ENCODE measurements around the gene CACNA1S.

CACNA1S gene

GRCh38 chr1:201004154-201004553 is 108.1 kb downstream of the CACNA1S start:
- TF ChIP-seq CTCF (IDR thresholded peaks at IDR 0.05; ENCODE audit: borderline replicate concordance, insufficient read depth, low read depth, low read length) = no peak
- no peak overlapping the region for H3K4me3 ChIP-seq (ENCODE audit: low read depth, low read length)

- TF ChIP-seq CTCF (IDR thresholded peaks at IDR 0.05; ENCODE audit: borderline replicate concordance, insufficient read depth, low read depth, low read length) = no peak
- H3K4me3 ChIP-seq (ENCODE audit: low read depth, low read length) = no peak overlapping the region
Observed at GRCh38 chr1:201002510-201002909, 109.7 kb downstream of the CACNA1S start.

- TF ChIP-seq CTCF (IDR thresholded peaks at IDR 0.05; ENCODE audit: borderline replicate concordance, insufficient read depth, low read depth, low read length) = no peak
- H3K4me3 ChIP-seq (ENCODE audit: low read depth, low read length) = no peak overlapping the region
Observed at GRCh38 chr1:201001962-201002361, 110.3 kb downstream of the CACNA1S start.

- no peak for TF ChIP-seq CTCF (IDR thresholded peaks at IDR 0.05; ENCODE audit: borderline replicate concordance, insufficient read depth, low read depth, low read length)
- no peak overlapping the region for H3K4me3 ChIP-seq (ENCODE audit: low read depth, low read length)
Observed at GRCh38 chr1:201000391-201000790, 111.8 kb downstream of the CACNA1S start.

- no peak for TF ChIP-seq CTCF (IDR thresholded peaks at IDR 0.05; ENCODE audit: borderline replicate concordance, insufficient read depth, low read depth, low read length)
- no peak overlapping the region for H3K4me3 ChIP-seq (ENCODE audit: low read depth, low read length)
Observed at GRCh38 chr1:200999667-201000066, 112.6 kb downstream of the CACNA1S start.

GRCh38 chr1:200998323-200998722 is 113.9 kb downstream of the CACNA1S start:
- H3K4me3 ChIP-seq (ENCODE audit: low read depth, low read length) = no peak overlapping the region
- no peak for TF ChIP-seq CTCF (IDR thresholded peaks at IDR 0.05; ENCODE audit: borderline replicate concordance, insufficient read depth, low read depth, low read length)

GRCh38 chr1:200992382-200993048 is 119.7 kb downstream of the CACNA1S start:
- TF ChIP-seq CTCF (IDR thresholded peaks at IDR 0.05; ENCODE audit: borderline replicate concordance, insufficient read depth, low read depth, low read length) = no peak
- no peak overlapping the region for H3K4me3 ChIP-seq (ENCODE audit: low read depth, low read length)

Data from GM12875 (cell line).